Measurements from ENCODE around the gene CCDC24.

CCDC24 gene

DNA sequence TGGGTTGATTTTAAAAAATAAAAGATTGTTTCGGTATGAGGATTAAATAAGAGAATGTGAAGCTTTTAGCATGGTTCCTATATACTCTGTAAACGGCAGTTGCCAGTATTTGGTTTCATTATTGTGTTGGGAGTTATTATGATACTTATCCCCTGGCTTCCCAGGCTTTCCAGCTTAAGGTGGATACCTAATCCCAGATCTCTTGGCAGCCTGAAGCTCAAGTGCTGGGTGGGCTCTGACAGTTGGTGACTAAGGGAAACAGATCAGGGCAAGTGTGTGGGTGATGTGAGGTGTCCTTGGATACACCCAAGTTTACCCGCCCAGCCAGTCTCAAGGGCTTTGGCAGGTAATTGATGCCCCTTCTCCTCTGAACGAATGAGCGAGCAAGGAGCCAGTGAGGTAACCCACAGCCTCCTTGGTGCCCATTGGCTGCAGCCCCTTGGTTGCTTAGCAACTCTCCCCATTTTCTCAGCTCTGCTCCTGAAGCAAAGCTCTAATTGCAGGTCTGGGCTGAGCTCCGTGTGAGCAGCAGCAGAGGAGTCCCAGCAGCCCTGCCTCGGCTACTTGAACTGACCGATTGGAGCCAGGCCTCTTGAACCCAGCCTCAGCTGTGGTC lies 38.6 kb upstream of the CCDC24 start:
- Histone ChIP-seq H3K4me1 (ENCODE audit: control insufficient read depth, insufficient read depth, low read length) (peaks cover 17% of the 10 kb centered on the region), H3K9ac (ENCODE audit: low read length in 2 of 2) (no peak overlapping the region), H3K27ac (ENCODE audit: low read length) (no peak overlapping the region), H3K9me3 (ENCODE audit: control insufficient read depth in 2 of 2, low read length in 2 of 2) (no peaks in the 10 kb centered on the region), H3K27me3 (ENCODE audit: control insufficient read depth in 1 of 2, insufficient read depth in 2 of 2, low read length in 2 of 2) (no peaks in the 10 kb centered on the region), H3K4me3 (ENCODE audit: low read length in 2 of 2) (no peak overlapping the region), H3K36me3 (ENCODE audit: control insufficient read depth in 2 of 2, insufficient read depth in 2 of 2, low read length in 2 of 2) (peaks cover 15 to 21% of the 10 kb centered on the region in 2 donors)

DNA sequence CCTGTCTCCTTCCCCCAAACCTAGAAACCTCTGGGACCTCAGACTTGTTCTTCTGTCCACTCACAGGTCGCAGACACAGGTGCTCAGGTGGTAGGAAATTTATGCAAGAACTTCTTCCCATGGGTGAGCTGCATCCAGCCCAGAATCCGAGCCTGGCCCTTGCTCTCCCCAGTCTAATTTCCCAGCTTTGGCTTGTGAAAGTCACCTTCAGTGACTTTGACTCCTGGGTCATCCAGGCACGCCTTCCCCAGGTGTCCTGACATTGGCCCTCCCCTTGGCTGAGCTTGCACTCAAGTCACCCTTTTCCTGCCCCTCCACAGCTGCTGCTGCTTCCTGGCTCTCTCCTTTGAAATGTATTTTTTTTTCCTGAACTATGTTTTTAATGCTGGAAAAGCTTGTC lies 38.0 kb upstream of the CCDC24 start:
- Histone ChIP-seq H3K36me3 (ENCODE audit: control insufficient read depth in 2 of 2, insufficient read depth in 2 of 2, low read length in 2 of 2) (peaks cover 20 to 26% of the 10 kb centered on the region in 2 donors), H3K4me1 (ENCODE audit: control insufficient read depth, insufficient read depth, low read length) (peaks cover 12% of the 10 kb centered on the region), H3K9ac (ENCODE audit: low read length in 2 of 2) (no peak overlapping the region), H3K4me3 (ENCODE audit: low read length in 2 of 2) (no peak overlapping the region), H3K9me3 (ENCODE audit: control insufficient read depth in 2 of 2, low read length in 2 of 2) (no peaks in the 10 kb centered on the region), H3K27ac (ENCODE audit: low read length) (no peak overlapping the region), H3K27me3 (ENCODE audit: control insufficient read depth in 1 of 2, insufficient read depth in 2 of 2, low read length in 2 of 2) (no peaks in the 10 kb centered on the region)

DNA sequence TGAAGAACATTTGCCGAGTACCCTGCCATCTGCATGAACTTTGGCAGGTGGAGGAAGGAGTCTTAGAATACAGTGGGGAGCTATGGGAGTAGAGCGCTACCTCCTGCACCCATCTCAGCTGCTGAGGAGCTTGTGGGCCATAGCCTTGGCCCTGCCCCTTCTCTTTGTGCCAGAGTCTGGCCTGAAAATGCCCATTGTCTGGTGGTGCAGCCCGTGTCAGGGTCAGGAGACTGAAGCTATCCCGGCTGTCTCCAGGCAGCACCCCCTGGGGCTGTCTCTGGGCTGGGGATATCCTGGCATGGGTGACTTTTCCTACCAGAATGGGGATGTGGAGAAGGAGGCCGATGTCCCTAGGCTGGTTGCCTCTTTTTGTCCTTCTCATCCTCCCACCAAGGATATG lies 37.4 kb upstream of the CCDC24 start:
- no peaks in the 10 kb centered on the region for H3K9me3 ChIP-seq (ENCODE audit: control insufficient read depth in 2 of 2, low read length in 2 of 2)
- peaks cover 27 to 32% of the 10 kb centered on the region in 2 donors for H3K36me3 ChIP-seq (ENCODE audit: control insufficient read depth in 2 of 2, insufficient read depth in 2 of 2, low read length in 2 of 2)
- H3K27ac ChIP-seq (ENCODE audit: low read length): no peak overlapping the region
- no peaks in the 10 kb centered on the region for H3K27me3 ChIP-seq (ENCODE audit: control insufficient read depth in 1 of 2, insufficient read depth in 2 of 2, low read length in 2 of 2)
- no peak overlapping the region for H3K9ac ChIP-seq (ENCODE audit: low read length in 2 of 2)
- peaks cover 5% of the 10 kb centered on the region for H3K4me1 ChIP-seq (ENCODE audit: control insufficient read depth, insufficient read depth, low read length)
- H3K4me3 ChIP-seq (ENCODE audit: low read length in 2 of 2): no peak overlapping the region

DNA sequence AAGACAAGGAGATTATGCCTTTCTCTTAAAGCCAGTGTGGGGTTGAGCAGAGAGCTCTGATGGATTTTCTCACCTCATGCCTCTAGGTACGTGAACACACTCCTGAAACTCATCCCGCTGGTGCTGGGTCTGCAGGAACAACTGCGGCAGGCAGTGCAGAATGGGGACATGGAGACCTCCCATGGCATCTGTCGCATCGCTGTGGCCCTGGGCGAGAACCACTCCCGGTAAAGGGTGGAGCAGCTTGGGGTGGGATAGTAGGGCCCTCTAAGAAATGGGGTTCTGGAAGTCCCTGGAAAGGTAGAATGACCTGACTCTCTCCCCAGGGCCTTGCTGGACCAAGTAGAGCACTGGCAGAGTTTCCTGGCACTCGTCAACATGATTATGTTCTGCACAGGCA lies 35.2 kb upstream of the CCDC24 start:
- Histone ChIP-seq H3K9me3 (ENCODE audit: control insufficient read depth in 2 of 2, low read length in 2 of 2) (no peaks in the 10 kb centered on the region), H3K36me3 (ENCODE audit: control insufficient read depth in 2 of 2, insufficient read depth in 2 of 2, low read length in 2 of 2) (peaks cover 40 to 42% of the 10 kb centered on the region in 2 donors), H3K27ac (ENCODE audit: low read length) (no peak overlapping the region), H3K9ac (ENCODE audit: low read length in 2 of 2) (no peak overlapping the region), H3K27me3 (ENCODE audit: control insufficient read depth in 1 of 2, insufficient read depth in 2 of 2, low read length in 2 of 2) (no peaks in the 10 kb centered on the region), H3K4me3 (ENCODE audit: low read length in 2 of 2) (no peak overlapping the region), H3K4me1 (ENCODE audit: control insufficient read depth, insufficient read depth, low read length) (peaks cover 3% of the 10 kb centered on the region)

DNA sequence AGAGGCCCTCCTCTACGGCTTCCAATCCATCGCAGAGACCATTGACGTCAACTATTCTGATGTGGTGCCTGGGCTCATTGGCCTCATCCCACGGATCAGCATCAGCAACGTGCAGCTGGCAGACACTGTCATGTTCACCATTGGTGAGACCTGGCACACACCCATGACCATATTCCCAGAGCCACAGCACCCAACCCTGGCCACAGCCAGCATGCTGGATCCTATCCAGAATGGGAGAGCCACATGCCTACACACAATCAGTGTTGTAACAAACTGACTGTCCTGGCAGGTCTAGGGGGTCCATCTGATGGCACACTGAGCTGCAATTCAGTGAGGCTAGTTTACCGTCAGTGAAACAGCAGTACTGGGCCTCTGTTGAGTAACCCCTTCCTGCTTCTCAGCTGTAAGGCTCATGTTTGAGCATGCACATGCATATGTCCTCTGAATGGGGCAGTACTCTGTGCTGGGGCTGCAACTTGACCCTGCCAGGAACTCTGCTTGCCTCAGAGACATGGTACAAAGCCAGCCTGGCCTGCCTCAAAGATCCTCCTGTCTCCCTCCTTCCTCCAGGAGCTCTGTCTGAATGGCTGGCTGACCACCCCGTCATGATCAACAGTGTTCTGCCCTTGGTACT lies 33.9 kb upstream of the CCDC24 start:
- no peak overlapping the region for H3K9ac ChIP-seq (ENCODE audit: low read length in 2 of 2)
- peaks cover 51 to 55% of the 10 kb centered on the region in 2 donors for H3K36me3 ChIP-seq (ENCODE audit: control insufficient read depth in 2 of 2, insufficient read depth in 2 of 2, low read length in 2 of 2)
- H3K4me3 ChIP-seq (ENCODE audit: low read length in 2 of 2): no peak overlapping the region
- no peaks in the 10 kb centered on the region for H3K4me1 ChIP-seq (ENCODE audit: control insufficient read depth, insufficient read depth, low read length)
- H3K9me3 ChIP-seq (ENCODE audit: control insufficient read depth in 2 of 2, low read length in 2 of 2): no peaks in the 10 kb centered on the region
- H3K27ac ChIP-seq (ENCODE audit: low read length): no peak overlapping the region
- H3K27me3 ChIP-seq (ENCODE audit: control insufficient read depth in 1 of 2, insufficient read depth in 2 of 2, low read length in 2 of 2): no peaks in the 10 kb centered on the region

DNA sequence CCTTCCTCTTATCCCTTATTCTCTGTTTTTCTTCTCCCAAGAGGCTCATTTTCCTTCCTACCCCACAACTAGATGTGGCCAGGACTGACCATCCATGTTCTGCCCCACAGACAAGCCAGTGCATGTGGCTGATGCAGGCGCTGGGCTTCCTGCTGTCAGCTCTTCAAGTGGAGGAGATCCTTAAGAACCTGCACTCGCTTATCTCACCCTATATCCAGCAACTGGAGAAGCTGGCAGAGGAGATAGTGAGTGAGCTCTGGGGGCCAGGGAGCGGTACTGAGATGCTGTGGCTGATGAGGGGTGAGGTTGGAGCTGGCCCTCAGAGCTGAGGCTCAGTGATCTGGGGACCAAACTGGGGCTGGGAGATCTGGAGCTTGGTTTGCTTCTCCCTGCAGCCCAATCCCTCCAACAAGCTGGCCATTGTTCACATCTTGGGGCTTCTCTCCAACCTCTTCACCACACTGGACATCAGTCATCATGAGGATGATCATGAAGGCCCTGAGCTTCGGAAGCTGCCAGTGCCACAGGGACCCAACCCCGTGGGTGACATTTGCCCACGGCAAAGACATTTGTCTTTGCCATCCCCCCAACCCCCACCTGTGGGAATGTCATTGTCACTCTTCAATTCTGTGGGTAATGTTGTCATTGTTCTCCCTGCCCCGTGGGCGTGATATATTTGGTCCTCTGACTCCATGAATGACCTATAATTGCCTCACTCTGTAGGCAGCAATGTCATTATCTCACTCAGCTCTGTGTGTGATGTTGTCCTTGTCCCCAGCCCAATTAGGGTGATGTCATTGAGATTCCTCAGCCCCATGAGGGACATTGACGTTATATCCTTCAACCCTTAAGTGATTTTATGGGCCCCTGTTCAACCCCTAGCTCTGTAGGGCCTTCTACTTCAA lies 32.8 kb upstream of the CCDC24 start:
- Histone ChIP-seq H3K27me3 (ENCODE audit: control insufficient read depth in 1 of 2, insufficient read depth in 2 of 2, low read length in 2 of 2) (no peaks in the 10 kb centered on the region), H3K27ac (ENCODE audit: low read length) (no peak overlapping the region), H3K4me1 (ENCODE audit: control insufficient read depth, insufficient read depth, low read length) (no peaks in the 10 kb centered on the region), H3K4me3 (ENCODE audit: low read length in 2 of 2) (no peak overlapping the region), H3K9me3 (ENCODE audit: control insufficient read depth in 2 of 2, low read length in 2 of 2) (no peaks in the 10 kb centered on the region), H3K9ac (ENCODE audit: low read length in 2 of 2) (no peak overlapping the region), H3K36me3 (ENCODE audit: control insufficient read depth in 2 of 2, insufficient read depth in 2 of 2, low read length in 2 of 2) (peaks cover 59 to 62% of the 10 kb centered on the region in 2 donors)

DNA sequence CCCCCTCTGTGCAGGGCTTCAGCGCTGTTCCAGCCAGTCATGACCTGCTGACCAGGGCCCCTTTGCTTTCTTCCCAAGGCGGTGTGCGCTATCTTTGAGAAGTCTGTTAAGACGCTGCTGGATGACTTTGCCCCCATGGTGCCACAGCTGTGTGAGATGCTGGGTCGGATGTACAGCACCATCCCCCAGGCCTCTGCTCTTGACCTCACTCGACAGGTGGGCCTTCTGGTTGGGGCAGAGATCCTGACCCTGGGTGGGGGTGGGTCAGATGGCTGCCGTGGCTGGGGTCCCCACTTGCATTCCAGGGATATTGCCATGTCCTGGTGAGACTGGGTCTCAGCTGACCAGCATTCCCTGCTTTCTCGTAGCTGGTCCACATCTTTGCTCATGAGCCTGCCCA lies 30.6 kb upstream of the CCDC24 start:
- no peak overlapping the region for H3K9ac ChIP-seq (ENCODE audit: low read length in 2 of 2)
- no peak overlapping the region for H3K27ac ChIP-seq (ENCODE audit: low read length)
- H3K36me3 ChIP-seq (ENCODE audit: control insufficient read depth in 2 of 2, insufficient read depth in 2 of 2, low read length in 2 of 2): peaks cover 65 to 67% of the 10 kb centered on the region in 2 donors

DNA sequence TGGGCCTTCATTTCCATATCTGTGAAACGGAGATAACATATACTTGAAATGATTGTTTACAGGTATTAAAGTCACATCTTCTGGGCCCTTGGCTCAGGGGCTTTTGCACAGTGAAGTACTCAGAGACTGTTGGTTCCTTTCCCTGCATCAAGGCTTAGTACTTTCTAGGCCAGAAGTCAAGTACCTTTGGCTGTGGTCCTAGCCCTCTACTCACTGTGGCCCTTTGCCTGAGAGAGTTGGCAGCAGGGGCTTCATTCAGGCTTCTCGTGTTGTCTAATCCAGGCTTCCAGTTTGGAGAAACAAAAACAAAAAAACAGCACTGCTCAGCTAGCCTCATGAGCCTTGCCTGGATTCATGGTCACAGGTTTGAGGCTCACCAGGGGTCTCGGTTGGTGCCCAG lies 29.7 kb upstream of the CCDC24 start:
- H3K9ac ChIP-seq (ENCODE audit: low read length in 2 of 2): no peak overlapping the region

More for the DNA sequence above, 30.6 kb upstream of the CCDC24 start:
- Histone ChIP-seq H3K9me3 (ENCODE audit: control insufficient read depth in 2 of 2, low read length in 2 of 2) (no peaks in the 10 kb centered on the region), H3K4me3 (ENCODE audit: low read length in 2 of 2) (no peak overlapping the region), H3K4me1 (ENCODE audit: control insufficient read depth, insufficient read depth, low read length) (no peaks in the 10 kb centered on the region), H3K27me3 (ENCODE audit: control insufficient read depth in 1 of 2, insufficient read depth in 2 of 2, low read length in 2 of 2) (no peaks in the 10 kb centered on the region)

DNA sequence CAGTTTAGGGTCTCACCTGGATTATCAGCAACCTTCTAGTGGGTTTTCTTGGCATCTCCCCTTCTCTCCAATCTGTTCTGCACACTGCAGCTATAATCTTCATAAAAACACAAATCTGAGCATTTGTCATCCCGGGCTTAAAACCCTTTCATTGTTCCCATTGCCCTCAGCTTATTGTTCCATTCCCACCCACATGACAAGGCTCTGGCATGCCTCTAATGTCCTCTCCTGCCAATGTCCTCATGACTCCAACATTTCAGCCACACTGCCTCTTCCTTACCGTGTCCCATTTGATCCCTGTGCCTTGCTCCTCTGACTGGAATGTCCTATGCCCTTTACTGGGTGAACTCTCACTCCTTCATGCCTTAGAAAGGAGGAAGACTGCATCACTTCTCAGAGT lies 29.1 kb upstream of the CCDC24 start:
- H3K9ac ChIP-seq (ENCODE audit: low read length in 2 of 2): no peak overlapping the region
- no peaks in the 10 kb centered on the region for H3K4me1 ChIP-seq (ENCODE audit: control insufficient read depth, insufficient read depth, low read length)
- no peak overlapping the region for H3K27ac ChIP-seq (ENCODE audit: low read length)
- no peak overlapping the region for H3K4me3 ChIP-seq (ENCODE audit: low read length in 2 of 2)
- peaks cover 54 to 69% of the 10 kb centered on the region in 2 donors for H3K36me3 ChIP-seq (ENCODE audit: control insufficient read depth in 2 of 2, insufficient read depth in 2 of 2, low read length in 2 of 2)
- no peaks in the 10 kb centered on the region for H3K27me3 ChIP-seq (ENCODE audit: control insufficient read depth in 1 of 2, insufficient read depth in 2 of 2, low read length in 2 of 2)
- H3K9me3 ChIP-seq (ENCODE audit: control insufficient read depth in 2 of 2, low read length in 2 of 2): no peaks in the 10 kb centered on the region

More for the DNA sequence above, 29.7 kb upstream of the CCDC24 start:
- H3K27ac ChIP-seq (ENCODE audit: low read length): no peak overlapping the region
- H3K27me3 ChIP-seq (ENCODE audit: control insufficient read depth in 1 of 2, insufficient read depth in 2 of 2, low read length in 2 of 2): no peaks in the 10 kb centered on the region
- no peaks in the 10 kb centered on the region for H3K9me3 ChIP-seq (ENCODE audit: control insufficient read depth in 2 of 2, low read length in 2 of 2)
- H3K4me3 ChIP-seq (ENCODE audit: low read length in 2 of 2): no peak overlapping the region
- H3K4me1 ChIP-seq (ENCODE audit: control insufficient read depth, insufficient read depth, low read length): no peaks in the 10 kb centered on the region
- H3K36me3 ChIP-seq (ENCODE audit: control insufficient read depth in 2 of 2, insufficient read depth in 2 of 2, low read length in 2 of 2): peaks cover 59 to 69% of the 10 kb centered on the region in 2 donors

DNA sequence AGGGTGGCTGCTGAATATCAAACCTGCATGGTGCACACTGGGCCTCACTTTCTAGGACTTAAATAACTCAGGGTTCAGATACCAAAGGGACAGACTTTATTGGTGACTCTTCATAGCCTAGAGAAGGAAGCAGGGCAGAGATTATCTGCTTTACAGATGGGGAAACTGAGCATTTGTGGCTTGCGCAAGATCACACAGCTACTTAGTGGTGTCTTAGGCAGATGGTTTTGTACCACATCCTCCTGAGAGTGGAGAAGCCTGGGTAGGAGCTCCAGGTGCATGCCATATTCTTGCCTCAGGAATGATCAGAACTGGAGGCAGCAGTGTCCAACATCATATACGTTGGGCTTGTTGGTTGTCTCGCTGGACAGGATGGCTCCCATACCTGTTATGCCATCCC lies 28.4 kb upstream of the CCDC24 start:
- Histone ChIP-seq H3K9me3 (ENCODE audit: control insufficient read depth in 2 of 2, low read length in 2 of 2) (no peaks in the 10 kb centered on the region), H3K9ac (ENCODE audit: low read length in 2 of 2) (no peak overlapping the region), H3K27me3 (ENCODE audit: control insufficient read depth in 1 of 2, insufficient read depth in 2 of 2, low read length in 2 of 2) (no peaks in the 10 kb centered on the region), H3K36me3 (ENCODE audit: control insufficient read depth in 2 of 2, insufficient read depth in 2 of 2, low read length in 2 of 2) (peaks cover 50 to 64% of the 10 kb centered on the region in 2 donors), H3K27ac (ENCODE audit: low read length) (no peak overlapping the region), H3K4me1 (ENCODE audit: control insufficient read depth, insufficient read depth, low read length) (no peaks in the 10 kb centered on the region), H3K4me3 (ENCODE audit: low read length in 2 of 2) (no peak overlapping the region)
